Astrocyte (in vitro differentiated cells and primary cell): Measurements from ENCODE around the gene TMEM203. TPM values are rescaled to one million over a fixed set of nuclear protein-coding genes. Genes with fewer than 3 reads are reported as not detected.

Experiments used
- DNase-seq: peaks from one replicate; pipeline ENCODE4 v3.0.0-alpha.2; 2010; ENCODE audit warnings: low read depth
- FAIRE-seq: peaks from 2 replicates; lab custom pipeline; 2011; peaks lifted over from hg19 to GRCh38; lab: Jason Lieb, UNC
- H2AFZ ChIP-seq: 2 replicates; pipeline ENCODE4 v1.6.0; 2012; ENCODE audit warnings: low read depth, low read length, inconsistent platforms
- H3K27ac ChIP-seq: 2 replicates; pipeline ENCODE4 v1.5.1; 2011; ENCODE audit warnings: low read depth, low read length, inconsistent platforms
- H3K27me3 ChIP-seq: 2 replicates; pipeline ENCODE4 v1.6.0; 2011; ENCODE audit warnings: low read length, inconsistent platforms; ENCODE audit not compliant: insufficient read depth
- H3K36me3 ChIP-seq: 2 replicates; pipeline ENCODE4 v1.5.1; 2011; ENCODE audit warnings: low read length, inconsistent platforms; ENCODE audit not compliant: insufficient read depth
- H3K4me1 ChIP-seq: 2 replicates; pipeline ENCODE4 v1.5.1; 2011; ENCODE audit warnings: low read length, inconsistent platforms; ENCODE audit not compliant: insufficient read depth
- H3K4me2 ChIP-seq: 2 replicates; pipeline ENCODE4 v1.6.0; 2012; ENCODE audit warnings: low read length, inconsistent platforms
- H3K4me3 ChIP-seq: 2 replicates; pipeline ENCODE4 v1.5.1; 2011; ENCODE audit warnings: low read depth, mild to moderate bottlenecking, low read length, inconsistent platforms; ENCODE audit not compliant: insufficient read depth
- H3K79me2 ChIP-seq: 2 replicates; pipeline ENCODE4 v1.6.0; 2012; ENCODE audit warnings: mild to moderate bottlenecking, low read length, inconsistent platforms; ENCODE audit not compliant: insufficient read depth
- H3K9ac ChIP-seq: 2 replicates; pipeline ENCODE4 v1.6.0; 2012; ENCODE audit warnings: mild to moderate bottlenecking, low read length, inconsistent platforms
- H3K9me3 ChIP-seq: 2 replicates; pipeline ENCODE4 v1.5.1; 2012; ENCODE audit warnings: low read depth, mild to moderate bottlenecking, low read length, inconsistent platforms; ENCODE audit not compliant: insufficient read depth
- H4K20me1 ChIP-seq: 2 replicates; pipeline ENCODE4 v1.6.0; 2012; ENCODE audit warnings: low read length, inconsistent platforms; ENCODE audit not compliant: insufficient read depth
- H3K27ac Mint-ChIP-seq: one replicate; pipeline ENCODE4 v1.8.0; 2021; ENCODE audit warnings: mild to moderate bottlenecking, mixed read lengths; ENCODE audit not compliant: unreplicated experiment
- H3K27me3 Mint-ChIP-seq: one replicate; pipeline ENCODE4 v1.8.0; 2021; ENCODE audit warnings: low read depth, mixed read lengths; ENCODE audit not compliant: unreplicated experiment
- H3K36me3 Mint-ChIP-seq: one replicate; pipeline ENCODE4 v1.8.0; 2021; ENCODE audit warnings: low read depth, mixed read lengths; ENCODE audit not compliant: unreplicated experiment
- H3K4me1 Mint-ChIP-seq: one replicate; pipeline ENCODE4 v1.8.0; 2021; ENCODE audit warnings: low read depth, mixed read lengths; ENCODE audit not compliant: unreplicated experiment
- H3K4me3 Mint-ChIP-seq: one replicate; pipeline ENCODE4 v1.8.0; 2021; ENCODE audit warnings: mild to moderate bottlenecking, moderate library complexity, mixed read lengths; ENCODE audit not compliant: unreplicated experiment
- H3K9me3 Mint-ChIP-seq: one replicate; pipeline ENCODE4 v1.8.0; 2021; ENCODE audit warnings: mild to moderate bottlenecking, mixed read lengths; ENCODE audit not compliant: unreplicated experiment
- CTCF ChIP-seq: IDR thresholded peaks from 2 replicates; pipeline ENCODE4 v1.5.1; 2011; ENCODE audit warnings: low read depth, mild to moderate bottlenecking, inconsistent platforms, low read length, moderate library complexity; ENCODE audit not compliant: insufficient read depth
- EZH2 ChIP-seq: IDR thresholded peaks from 2 replicates; pipeline ENCODE4 v1.6.1; 2012; ENCODE audit warnings: mild to moderate bottlenecking, low read length, inconsistent platforms; ENCODE audit not compliant: insufficient read depth
- total RNA-seq: library from RNA; stranded (reverse); gene quantifications from 2 replicates; pipeline ENCODE4 v1.2.1, GENCODE V29; 2021

The TMEM203 gene
- total RNA-seq, 1 donor from 2014 or later, result 28.7 TPM

- Histone ChIP-seq H2AFZ (peak overlapping the region; percentile 56), H3K9me3 (no peaks in the 10 kb centered on the region), H3K9ac (no peak overlapping the region), H3K4me2 (peak overlapping the region; percentile 57), H3K27ac (no peak overlapping the region), H3K4me1 (peaks cover 4% of the 10 kb centered on the region), H3K36me3 (no peaks in the 10 kb centered on the region), H3K79me2 (no peaks in the 10 kb centered on the region), H3K27me3 (peaks cover 41% of the 10 kb centered on the region), H3K4me3 (no peak overlapping the region), H4K20me1 (no peaks in the 10 kb centered on the region)
- peaks cover 2% of the 10 kb centered on the region for H3K4me1 Mint-ChIP-seq
- DNase-seq (no peak), FAIRE-seq (no peak)
- H3K36me3 Mint-ChIP-seq, result no peaks in the 10 kb centered on the region
- H3K9me3 Mint-ChIP-seq, result no peaks in the 10 kb centered on the region
- H3K27me3 Mint-ChIP-seq, result peaks cover 61% of the 10 kb centered on the region
- TF ChIP-seq CTCF (no peak), EZH2 (peak; percentile 95)
- H3K4me3 Mint-ChIP-seq, result peak overlapping the region; percentile 50
- H3K27ac Mint-ChIP-seq, result no peak overlapping the region
Observed at GRCh38 chr9:137162505-137163364, 42.7 kb downstream of the TMEM203 start.

GRCh38 chr9:137161558-137162486, 43.6 kb downstream of the TMEM203 start:
- Mint-ChIP-seq H3K27ac (no peak overlapping the region), H3K36me3 (no peaks in the 10 kb centered on the region), H3K4me1 (peaks cover 2% of the 10 kb centered on the region), H3K27me3 (peaks cover 66% of the 10 kb centered on the region), H3K9me3 (no peaks in the 10 kb centered on the region), H3K4me3 (no peak overlapping the region)
- H3K9me3 ChIP-seq, result no peaks in the 10 kb centered on the region
- no peak overlapping the region for H3K9ac ChIP-seq
- H3K79me2 ChIP-seq, result no peaks in the 10 kb centered on the region
- peaks cover 45% of the 10 kb centered on the region for H3K27me3 ChIP-seq
- H4K20me1 ChIP-seq, result no peaks in the 10 kb centered on the region
- H3K27ac ChIP-seq, result no peak overlapping the region
- TF ChIP-seq CTCF, result no peak
- peak; percentile 33 for TF ChIP-seq EZH2
- DNase-seq (no peak), FAIRE-seq (no peak)
- no peak overlapping the region for H3K4me3 ChIP-seq
- H2AFZ ChIP-seq, result no peak overlapping the region
- H3K4me1 ChIP-seq, result peaks cover 4% of the 10 kb centered on the region
- no peaks in the 10 kb centered on the region for H3K36me3 ChIP-seq
- H3K4me2 ChIP-seq, result no peak overlapping the region
